ENCODE results near the gene IRF7. TPM values are rescaled to one million over a fixed set of nuclear protein-coding genes. Genes with fewer than 3 reads are reported as not detected.
"Not testable (repeated sequence)": the region's sequence is repeated elsewhere in the genome, so short reads cannot be mapped to it uniquely, and the experiment has no call there.

Gene IRF7
- total RNA-seq, 4 donors from 2014 or later = 5.4 to 25.4 (median 13.9) TPM

- no peak for ATAC-seq
- no peaks in the 10 kb centered on the region for H3K27me3 ChIP-seq
- H3K36me3 ChIP-seq = peaks cover 0 to 77% of the 10 kb centered on the region in 2 donors
- H3K4me1 ChIP-seq = no peaks in the 10 kb centered on the region
- WGBS, 2 donors (ENCODE audit: low coverage in 1 of 2) = 87 to 100% methylated on average over 2 to 3 of the region's 14 CpGs
- H3K9me3 ChIP-seq = no peaks in the 10 kb centered on the region
- H3K27ac ChIP-seq = no peak overlapping the region
- TF ChIP-seq POLR2A (IDR thresholded peaks at IDR 0.05) (no peak), EP300 (IDR thresholded peaks at IDR 0.05) (no peak)
- no peak overlapping the region for H3K4me3 ChIP-seq
Observed at GRCh38 chr11:656426-656825, 40.7 kb upstream of the IRF7 start.

GRCh38 chr11:655036-655726 lies 39.4 kb upstream of the IRF7 start:
- 90 to 94% methylated on average over 8 to 14 of the region's 30 CpGs for WGBS, 2 donors (ENCODE audit: low coverage in 1 of 2)
- no peak overlapping the region for H3K4me3 ChIP-seq
- ATAC-seq = no peak
- no peaks in the 10 kb centered on the region for H3K9me3 ChIP-seq
- H3K36me3 ChIP-seq = peaks cover 0 to 75% of the 10 kb centered on the region in 2 donors
- H3K27me3 ChIP-seq = no peaks in the 10 kb centered on the region
- H3K27ac ChIP-seq = no peak overlapping the region
- H3K4me1 ChIP-seq = no peaks in the 10 kb centered on the region
- TF ChIP-seq EP300 (IDR thresholded peaks at IDR 0.05) = no peak
- no peak for TF ChIP-seq POLR2A (IDR thresholded peaks at IDR 0.05)
- TF ChIP-seq POLR2AphosphoS5 (IDR thresholded peaks at IDR 0.05) = no peak
- TF ChIP-seq CTCF (IDR thresholded peaks at IDR 0.05) = no peak

- H3K4me3 ChIP-seq, H3K9me3 ChIP-seq, H3K27me3 ChIP-seq, ATAC-seq, H3K27ac ChIP-seq, H3K4me1 ChIP-seq: not testable (repeated sequence)
- 100% methylated on average over 1 of the region's 12 CpGs; no CpG with 5 or more reads in 1 of the 2 donors for WGBS, 2 donors (ENCODE audit: low coverage in 1 of 2)
- H3K36me3 ChIP-seq = peaks cover 0 to 72% of the 10 kb centered on the region in 2 donors
Observed at GRCh38 chr11:654444-654843, 38.7 kb upstream of the IRF7 start.

GRCh38 chr11:653837-654236 lies 38.1 kb upstream of the IRF7 start:
- peaks cover 0 to 69% of the 10 kb centered on the region in 2 donors for H3K36me3 ChIP-seq
- H3K27ac ChIP-seq = no peak overlapping the region
- TF ChIP-seq EP300 (IDR thresholded peaks at IDR 0.05) (no peak), CTCF (IDR thresholded peaks at IDR 0.05) (no peak), POLR2AphosphoS5 (IDR thresholded peaks at IDR 0.05) (no peak), POLR2A (IDR thresholded peaks at IDR 0.05) (no peak)
- WGBS, 2 donors (ENCODE audit: low coverage in 1 of 2) = 88 to 100% methylated on average over 2 to 11 of the region's 15 CpGs
- no peak for ATAC-seq
- H3K4me1 ChIP-seq = no peaks in the 10 kb centered on the region
- no peaks in the 10 kb centered on the region for H3K9me3 ChIP-seq
- no peak overlapping the region for H3K4me3 ChIP-seq
- no peaks in the 10 kb centered on the region for H3K27me3 ChIP-seq

GRCh38 chr11:653136-653535 lies 37.4 kb upstream of the IRF7 start:
- not testable (repeated sequence) for H3K27ac ChIP-seq, ATAC-seq, H3K4me1 ChIP-seq, H3K9me3 ChIP-seq, H3K27me3 ChIP-seq, H3K4me3 ChIP-seq
- peaks cover 0 to 69% of the 10 kb centered on the region in 2 donors for H3K36me3 ChIP-seq
- 79 to 81% methylated on average over 10 of the region's 14 CpGs for WGBS, 2 donors (ENCODE audit: low coverage in 1 of 2)

GRCh38 chr11:650482-650881 lies 34.7 kb upstream of the IRF7 start:
- no peak for ATAC-seq
- Histone ChIP-seq H3K27me3 (no peaks in the 10 kb centered on the region), H3K4me3 (no peak overlapping the region), H3K27ac (no peak overlapping the region), H3K9me3 (no peaks in the 10 kb centered on the region), H3K36me3 (peaks cover 0 to 66% of the 10 kb centered on the region in 2 donors), H3K4me1 (no peaks in the 10 kb centered on the region)
- TF ChIP-seq POLR2AphosphoS5 (IDR thresholded peaks at IDR 0.05) (no peak), POLR2A (IDR thresholded peaks at IDR 0.05) (no peak), EP300 (IDR thresholded peaks at IDR 0.05) (no peak), CTCF (IDR thresholded peaks at IDR 0.05) (no peak)
- WGBS, 2 donors (ENCODE audit: low coverage in 1 of 2) = 84 to 100% methylated on average over 6 to 10 of the region's 10 CpGs

GRCh38 chr11:647672-648158 lies 32.0 kb upstream of the IRF7 start:
- H3K27me3 ChIP-seq, H3K4me1 ChIP-seq, ATAC-seq, H3K27ac ChIP-seq, H3K9me3 ChIP-seq, H3K4me3 ChIP-seq: not testable (repeated sequence)
- 61 to 81% methylated on average over 2 to 9 of the region's 14 CpGs for WGBS, 2 donors (ENCODE audit: low coverage in 1 of 2)
- H3K36me3 ChIP-seq = peaks cover 0 to 69% of the 10 kb centered on the region in 2 donors
